Stimulated activated CD4-positive, alpha-beta T cell treated with anti-CD3 and anti-CD28 coated beads, TNF-alpha, amount 100 ng/mL, for 24 hours (primary cell): Measurements from ENCODE around the gene OR52A5.
"Not testable (repeated sequence)": the region's sequence is repeated elsewhere in the genome, so short reads cannot be mapped to it uniquely, and the experiment has no call there.

ENCODE experiments used
- DNase-seq, 3 experiments: peaks; one replicate each; pipeline ENCODE4 v3.0.0-alpha.2; 2020; ENCODE audit warnings: low read depth in 3 of 3

Gene OR52A5

GRCh38 chr11:5137996-5138395 is at the start of gene OR52A5:
TSS of gene OR52A5 (minus strand) at chr11:5138356. CDS start at chr11:5132642, 5,714 bp downstream.
- no peak for DNase-seq

DNA sequence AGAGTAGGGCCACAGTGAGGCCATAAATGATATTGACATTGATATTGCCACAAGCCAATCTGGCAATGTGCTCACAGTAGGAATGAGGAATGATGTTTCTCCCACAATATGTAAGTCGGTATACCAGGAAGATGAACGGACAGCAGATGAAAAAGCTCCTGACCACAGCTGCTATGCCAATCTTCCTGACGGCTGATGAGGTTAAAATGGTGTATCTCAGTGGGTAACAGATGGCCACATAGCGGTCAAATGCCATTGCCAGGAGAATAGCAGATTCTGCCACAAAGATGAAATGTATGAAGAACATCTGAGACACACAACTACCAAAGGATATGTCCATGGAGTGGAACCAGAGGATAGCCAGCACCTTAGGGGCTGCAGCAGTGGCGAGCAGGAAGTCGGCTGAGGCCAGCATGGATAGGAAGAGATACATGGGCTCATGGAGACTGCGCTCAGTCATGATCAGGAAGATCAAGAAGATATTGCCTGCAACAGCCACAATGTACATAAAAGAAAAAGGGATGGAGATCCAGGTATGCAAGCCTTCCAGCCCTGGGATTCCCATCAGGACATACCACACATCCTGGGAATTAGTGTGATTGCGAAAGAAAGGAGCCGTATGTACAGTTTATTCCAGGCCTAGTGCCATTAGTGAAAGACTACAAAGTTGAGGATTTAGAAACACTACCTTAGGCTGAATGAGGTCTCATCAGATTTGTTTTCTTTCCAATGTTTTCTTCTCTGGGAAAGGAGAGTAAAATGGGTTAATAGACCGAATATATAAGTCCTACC is 40.1 kb upstream of the OR52A5 start:
- DNase-seq: no peak

GRCh38 chr11:5174934-5175333 is 36.8 kb upstream of the OR52A5 start:
- no peak for DNase-seq

DNA sequence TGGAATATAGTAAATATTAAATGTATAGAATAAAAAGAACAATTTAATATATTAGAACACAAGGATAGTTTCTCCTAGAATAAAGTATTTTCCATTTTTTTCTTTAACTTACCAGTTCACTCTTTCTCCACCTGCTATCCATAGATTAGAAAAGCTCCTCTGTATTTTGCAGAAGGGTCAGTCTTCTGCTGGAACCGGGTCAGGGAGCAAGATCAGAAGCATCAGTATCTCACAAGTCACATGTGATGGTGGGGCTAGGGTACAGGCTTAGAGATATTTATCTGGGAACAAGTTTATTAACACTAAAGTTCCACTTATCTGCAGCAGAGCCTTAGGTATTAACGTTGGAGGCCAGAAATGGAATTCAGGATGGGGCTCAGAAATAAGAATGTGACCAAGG is 33.7 kb upstream of the OR52A5 start:
- no peak for DNase-seq

- DNase-seq: not testable (repeated sequence)
Observed at GRCh38 chr11:5165898-5166297, 27.7 kb upstream of the OR52A5 start.

- DNase-seq: not testable (repeated sequence)
Observed at GRCh38 chr11:5164807-5165206, 26.7 kb upstream of the OR52A5 start.

DNA sequence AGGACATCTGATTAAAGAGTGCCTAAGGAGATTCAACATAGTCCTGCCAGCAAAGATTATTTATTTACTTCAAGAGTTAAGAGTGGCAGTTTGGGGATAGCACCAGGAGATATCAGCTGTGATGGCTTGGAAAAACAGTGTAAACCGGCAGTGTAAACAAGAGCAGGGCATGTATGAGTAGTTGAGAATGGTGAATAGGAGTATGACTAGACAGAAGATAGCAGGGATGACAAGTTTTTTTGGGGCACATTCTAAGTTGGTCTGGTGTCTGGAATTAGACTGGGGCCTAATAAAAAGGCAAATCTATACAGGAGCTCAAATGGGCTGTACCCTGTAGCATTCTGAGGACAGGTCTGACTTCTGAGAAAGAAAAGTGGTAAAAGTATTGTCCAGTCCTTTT is 22.9 kb upstream of the OR52A5 start:
- DNase-seq: not testable (repeated sequence)

GRCh38 chr11:5160217-5160616 is 22.1 kb upstream of the OR52A5 start:
- DNase-seq: not testable (repeated sequence)

GRCh38 chr11:5159806-5160205 is 21.6 kb upstream of the OR52A5 start:
- no peak for DNase-seq

DNA sequence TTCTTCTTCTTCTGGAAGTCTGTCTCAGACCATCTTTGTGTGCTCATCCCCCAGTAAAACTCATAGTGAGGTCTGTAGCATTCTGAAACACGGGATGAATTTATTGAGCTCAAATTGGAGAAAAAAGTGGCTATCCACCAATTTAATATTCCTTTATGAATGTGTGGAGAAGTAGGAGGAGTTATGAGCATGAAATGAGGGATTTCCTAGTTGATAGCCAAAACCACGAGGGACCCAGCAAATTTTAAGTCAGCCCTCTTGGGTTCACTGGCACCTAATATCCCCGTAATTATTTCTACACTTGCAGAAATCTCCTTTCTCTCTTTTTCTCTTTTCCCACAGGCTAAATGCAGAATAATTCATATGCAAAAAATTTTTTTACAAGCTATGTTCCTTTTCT is 16.5 kb upstream of the OR52A5 start, which contains the start of gene OR52A1:
TSS of gene OR52A1 (minus strand) at position 101 of the 400 bp plus-strand sequence. CDS start 2,388 bp downstream, outside the sequence.
- DNase-seq: no peak

DNA sequence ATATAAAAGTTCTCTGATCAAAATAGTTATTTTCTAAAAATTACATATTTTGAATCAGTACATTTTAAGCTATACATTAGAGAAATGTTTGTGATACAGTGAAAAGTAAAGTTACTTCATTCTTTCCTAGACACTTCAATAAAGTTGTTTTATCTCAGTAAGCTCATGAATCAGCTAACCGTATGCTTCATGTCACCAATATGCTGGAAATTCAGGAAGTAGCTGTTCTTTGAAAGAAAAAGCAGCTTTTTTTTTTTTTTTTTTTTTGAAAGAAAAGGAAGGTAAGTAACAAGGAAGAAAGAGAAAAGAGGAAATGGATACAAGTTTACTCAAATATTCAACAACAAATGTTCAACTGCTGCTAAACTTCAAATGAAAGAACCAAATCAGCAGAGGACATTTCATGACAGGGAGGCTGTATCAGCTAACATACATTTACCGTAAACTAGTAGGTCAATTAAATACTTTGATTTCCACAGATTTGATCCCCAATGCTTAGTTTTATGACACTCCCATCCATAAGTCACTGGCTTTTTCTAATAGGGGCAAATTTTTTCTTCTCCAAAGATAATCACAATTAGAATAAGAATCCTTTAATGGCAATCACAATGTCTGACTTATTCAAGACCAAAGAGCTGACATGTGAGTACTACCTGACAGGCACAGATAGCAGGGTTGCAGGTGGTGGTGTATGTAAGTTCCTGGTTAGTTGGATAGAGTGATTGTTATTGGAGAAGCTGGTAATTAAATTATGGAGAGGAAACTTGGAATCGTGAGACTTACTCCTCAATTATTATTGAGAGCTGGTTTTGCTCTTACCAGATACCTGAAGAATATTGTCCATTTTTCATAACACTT is 15.6 kb upstream of the OR52A5 start:
- no peak for DNase-seq

DNA sequence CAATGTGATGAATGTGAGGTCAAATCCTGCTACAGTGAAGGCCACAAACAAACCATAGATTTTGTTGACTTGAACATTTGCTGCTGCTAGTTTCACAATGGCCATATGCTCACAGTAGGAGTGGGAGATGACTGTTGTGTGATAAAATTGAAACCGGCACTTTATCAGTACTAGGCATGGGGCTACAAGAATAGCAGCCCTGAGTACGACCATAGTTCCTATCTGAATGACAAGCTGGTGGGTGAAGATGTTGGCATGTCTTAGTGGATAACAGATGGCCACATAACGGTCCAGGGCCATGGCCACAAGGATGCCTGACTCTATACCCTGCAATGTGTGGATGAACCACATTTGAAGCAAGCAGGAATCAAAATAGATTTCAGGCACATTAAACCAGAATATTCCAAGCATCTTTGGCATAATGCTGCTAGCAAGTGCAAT is 13.6 kb upstream of the OR52A5 start:
- DNase-seq: no peak

GRCh38 chr11:5144206-5144605 is 6.0 kb upstream of the OR52A5 start:
- DNase-seq: not testable (repeated sequence)

DNA sequence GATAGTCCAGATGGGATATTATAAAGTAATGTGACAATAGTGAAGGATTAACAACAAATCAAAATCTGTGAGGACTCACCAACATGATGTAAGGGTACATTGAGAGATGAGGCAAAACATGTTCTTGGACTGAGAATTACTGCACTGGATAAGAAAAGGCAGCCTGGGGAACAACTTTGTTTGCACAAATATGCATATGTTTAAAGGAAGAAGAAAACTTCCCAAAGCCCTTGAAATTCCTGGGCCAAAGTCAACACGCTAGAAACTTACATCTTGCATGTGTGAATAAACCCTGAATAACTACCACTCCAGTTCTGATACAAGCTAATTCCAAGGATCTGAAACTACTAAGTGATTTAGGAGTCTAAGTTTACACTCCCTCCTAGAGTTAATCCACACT is 1.1 kb downstream of the OR52A5 start:
- DNase-seq: no peak

DNA sequence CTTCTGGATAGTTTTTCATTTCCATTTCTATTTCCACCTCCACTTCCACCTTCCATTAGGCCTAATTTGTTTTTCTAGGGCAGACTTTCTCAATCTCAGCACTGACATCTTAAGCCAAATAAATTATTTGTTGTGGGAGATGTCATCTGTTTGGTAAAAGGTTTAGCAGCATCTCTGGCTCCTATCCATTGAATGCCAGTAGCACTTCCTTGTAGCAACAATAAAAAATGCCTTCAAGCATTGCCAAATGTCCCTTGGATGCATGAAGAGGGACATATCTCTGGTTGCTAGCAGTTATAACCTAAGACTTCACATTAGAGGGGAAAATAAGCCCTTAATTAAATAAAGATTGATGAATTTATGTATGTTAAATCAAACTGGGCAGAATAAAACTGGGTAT is 1.9 kb downstream of the OR52A5 start:
- DNase-seq: no peak

DNA sequence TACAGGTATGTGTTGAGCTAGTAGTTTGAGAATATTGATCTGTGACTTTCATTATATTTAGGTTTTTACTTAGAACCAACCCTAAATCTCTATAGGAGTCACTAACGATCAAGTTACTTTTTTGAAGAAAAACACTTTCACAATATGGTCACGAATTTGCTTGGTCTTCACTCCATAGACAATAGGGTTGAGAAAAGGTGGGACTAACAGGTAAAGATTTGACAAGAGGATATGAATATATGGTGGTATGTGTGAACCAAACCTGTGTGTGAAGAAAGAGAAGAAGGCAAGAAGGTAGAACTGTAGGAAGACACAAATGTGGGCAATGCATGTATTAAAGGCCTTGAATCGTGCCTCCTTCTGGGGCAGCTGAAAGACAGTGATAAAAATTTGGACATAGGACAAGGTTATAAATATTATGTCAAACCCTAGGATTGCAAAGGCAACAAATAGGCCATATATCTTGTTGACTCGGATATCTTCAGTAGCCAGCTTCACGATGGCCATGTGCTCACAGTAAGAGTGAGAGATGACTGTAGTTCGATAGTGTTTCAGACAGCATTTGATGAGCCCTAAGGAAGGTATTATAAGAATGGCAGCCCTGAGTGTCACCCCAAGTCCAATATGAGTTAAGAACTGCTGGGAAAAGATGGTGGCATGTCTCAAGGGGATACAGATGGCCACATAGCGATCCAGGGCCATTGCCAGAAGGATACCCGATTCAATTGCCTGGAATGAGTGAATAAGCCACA is 6.4 kb downstream of the OR52A5 start:
- DNase-seq: no peak

- no peak for DNase-seq
Observed at GRCh38 chr11:5129457-5129877, 8.7 kb downstream of the OR52A5 start.

- DNase-seq: no peak
Observed at GRCh38 chr11:5124891-5125620, 13.1 kb downstream of the OR52A5 start.

DNA sequence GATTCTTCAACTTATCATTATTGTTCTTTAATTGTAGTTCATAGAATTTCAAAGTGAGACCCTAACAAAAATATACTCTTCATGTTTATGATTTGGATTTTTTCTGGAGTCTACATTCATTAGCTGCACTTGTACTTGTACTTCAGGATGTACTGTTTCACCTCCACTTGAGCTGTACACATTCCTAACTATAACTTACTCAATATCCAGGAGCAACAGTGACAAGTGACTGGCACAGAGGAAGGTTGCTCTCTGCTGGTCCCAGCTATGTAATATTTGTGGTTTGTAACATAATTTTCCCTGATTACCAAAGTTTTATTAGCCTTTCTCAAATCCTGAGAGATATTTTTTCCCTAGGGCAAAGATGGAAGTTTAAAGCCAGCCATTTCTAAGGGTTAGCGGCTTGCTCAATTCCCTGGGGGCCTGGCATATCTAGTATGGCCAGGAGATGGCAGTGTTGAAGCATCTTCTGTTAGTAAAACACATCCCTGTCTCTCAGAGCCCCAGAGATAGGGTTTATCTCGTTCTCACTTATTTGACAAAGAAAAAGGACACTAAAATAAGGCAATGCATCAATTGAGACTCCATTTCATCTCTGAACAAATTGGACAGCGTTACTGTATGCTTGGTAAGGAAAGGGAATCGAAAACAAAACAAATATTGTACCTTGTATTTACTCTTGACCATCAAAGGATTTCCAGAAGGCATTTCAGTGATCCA is 14.2 kb downstream of the OR52A5 start:
- peak; percentile 19 to 41 (median 20) for DNase-seq

GRCh38 chr11:5118893-5119292 is 19.3 kb downstream of the OR52A5 start:
- no peak for DNase-seq

- DNase-seq: no peak
Observed at GRCh38 chr11:5117588-5117987, 20.6 kb downstream of the OR52A5 start.
